Stomach smooth muscle (tissue), 2 donors: ENCODE results near the gene TFAM.

Experiments used
- H3K27ac ChIP-seq: one replicate; pipeline ENCODE4 v1.7.0; 2013; ENCODE audit warnings: mild to moderate bottlenecking, low read length, inconsistent platforms
- H3K27me3 ChIP-seq, 2 donors: one replicate each; pipeline ENCODE4 v1.7.0; 2013; ENCODE audit warnings: low read length in 2 of 2; ENCODE audit not compliant: insufficient read depth in 2 of 2, control insufficient read depth in 1 of 2
- H3K36me3 ChIP-seq, 2 donors: one replicate each; pipeline ENCODE4 v1.7.0; 2013; ENCODE audit warnings: low read length in 2 of 2; ENCODE audit not compliant: control insufficient read depth in 2 of 2, insufficient read depth in 2 of 2
- H3K4me1 ChIP-seq: one replicate; pipeline ENCODE4 v1.7.0; 2013; ENCODE audit warnings: low read length; ENCODE audit not compliant: control insufficient read depth, insufficient read depth
- H3K4me3 ChIP-seq, 2 donors: one replicate each; pipeline ENCODE4 v1.7.0; 2013; ENCODE audit warnings: low read length in 2 of 2
- H3K9ac ChIP-seq, 2 donors: one replicate each; pipeline ENCODE4 v1.7.0; 2013; ENCODE audit warnings: low read length in 2 of 2, mild to moderate bottlenecking in 1 of 2
- H3K9me3 ChIP-seq, 2 donors: one replicate each; pipeline ENCODE4 v1.7.0; 2013; ENCODE audit warnings: low read length in 2 of 2; ENCODE audit not compliant: control insufficient read depth in 2 of 2
- donor health status: healthy.
- donor health status: Pancreatic carcinoma.

The TFAM gene

DNA sequence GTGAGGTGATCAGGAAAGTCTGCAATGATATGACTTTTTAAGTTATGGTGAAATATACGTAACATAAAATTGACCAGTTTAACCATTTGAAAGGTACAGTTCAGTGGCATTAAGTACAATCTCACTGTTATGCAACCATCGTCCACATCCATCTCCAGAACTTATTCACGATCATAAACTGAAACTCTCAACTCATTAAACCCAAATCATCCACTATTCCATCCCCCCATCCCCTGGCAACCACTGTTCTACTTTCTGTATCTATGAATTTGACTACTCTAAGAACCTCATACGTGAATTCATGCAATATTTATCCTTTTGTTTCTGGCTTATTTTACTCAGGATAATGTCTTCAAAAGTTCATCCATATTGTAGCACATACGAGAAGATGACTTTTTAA lies 48.4 kb downstream of the TFAM start:
- no peaks in the 10 kb centered on the region for H3K9me3 ChIP-seq
- no peak overlapping the region for H3K27ac ChIP-seq
- no peak overlapping the region for H3K9ac ChIP-seq
- no peaks in the 10 kb centered on the region for H3K36me3 ChIP-seq
- H3K4me1 ChIP-seq: no peaks in the 10 kb centered on the region
- no peak overlapping the region for H3K4me3 ChIP-seq
- H3K27me3 ChIP-seq: no peaks in the 10 kb centered on the region

DNA sequence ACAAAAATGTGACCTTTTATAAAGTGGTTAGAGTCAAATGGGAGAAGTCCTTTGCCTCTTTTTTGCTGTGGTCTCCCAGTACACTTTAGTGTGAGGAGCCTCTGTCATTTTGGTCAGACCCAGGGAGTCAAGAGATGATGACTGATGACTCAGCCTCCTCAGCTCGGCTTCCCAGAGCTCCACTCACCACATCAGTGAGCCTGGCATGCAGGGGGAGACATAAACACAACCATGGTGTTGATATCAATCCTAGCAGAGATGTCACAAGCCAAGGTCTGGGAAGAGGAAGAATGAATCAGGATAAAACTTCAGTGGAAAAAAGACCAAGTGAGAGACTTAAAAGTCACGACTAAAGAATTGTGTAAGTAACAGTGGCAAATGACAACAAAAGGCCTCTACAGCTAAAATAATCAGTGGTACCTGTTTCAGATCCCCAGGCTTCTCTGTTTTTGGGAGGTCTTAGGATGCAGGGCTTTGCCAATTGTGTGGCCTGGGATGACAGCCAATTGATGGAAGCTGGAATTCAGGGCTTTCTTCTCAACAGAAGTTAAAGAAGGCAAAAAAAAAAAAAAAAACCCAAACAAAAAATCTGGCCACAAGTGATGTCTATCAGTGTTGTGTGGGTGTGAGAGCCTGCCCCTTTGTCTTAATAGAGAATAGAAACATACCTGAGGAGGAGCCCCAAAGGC lies 50.2 kb downstream of the TFAM start:
- no peak overlapping the region for H3K4me3 ChIP-seq
- no peaks in the 10 kb centered on the region for H3K36me3 ChIP-seq
- no peak overlapping the region for H3K9ac ChIP-seq
- no peaks in the 10 kb centered on the region for H3K4me1 ChIP-seq
- no peaks in the 10 kb centered on the region for H3K27me3 ChIP-seq
- no peak overlapping the region for H3K27ac ChIP-seq
- no peaks in the 10 kb centered on the region for H3K9me3 ChIP-seq

DNA sequence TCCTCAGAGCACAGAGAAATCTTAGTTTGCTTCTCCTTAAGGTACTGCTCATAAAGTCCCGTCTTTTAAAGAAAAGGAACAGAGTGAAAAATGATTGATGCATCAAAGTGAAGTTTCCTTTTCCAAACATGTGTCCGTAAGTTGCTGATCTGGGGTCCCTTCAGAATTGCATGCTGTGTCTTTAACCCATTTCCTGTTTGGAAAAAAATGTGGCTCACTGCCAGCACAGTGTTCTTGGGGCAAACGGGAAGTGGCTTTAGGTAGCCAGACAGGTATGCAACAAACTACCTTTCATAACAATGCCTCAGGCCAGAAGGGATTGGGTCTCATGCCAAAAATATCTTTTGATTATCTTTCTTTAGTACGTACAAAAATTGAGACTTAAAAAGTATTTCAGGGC lies 50.9 kb downstream of the TFAM start:
- H3K4me1 ChIP-seq: no peaks in the 10 kb centered on the region
- H3K27ac ChIP-seq: no peak overlapping the region
- no peak overlapping the region for H3K9ac ChIP-seq
- no peaks in the 10 kb centered on the region for H3K27me3 ChIP-seq
- H3K36me3 ChIP-seq: no peaks in the 10 kb centered on the region
- H3K9me3 ChIP-seq: no peaks in the 10 kb centered on the region
- H3K4me3 ChIP-seq: no peak overlapping the region

DNA sequence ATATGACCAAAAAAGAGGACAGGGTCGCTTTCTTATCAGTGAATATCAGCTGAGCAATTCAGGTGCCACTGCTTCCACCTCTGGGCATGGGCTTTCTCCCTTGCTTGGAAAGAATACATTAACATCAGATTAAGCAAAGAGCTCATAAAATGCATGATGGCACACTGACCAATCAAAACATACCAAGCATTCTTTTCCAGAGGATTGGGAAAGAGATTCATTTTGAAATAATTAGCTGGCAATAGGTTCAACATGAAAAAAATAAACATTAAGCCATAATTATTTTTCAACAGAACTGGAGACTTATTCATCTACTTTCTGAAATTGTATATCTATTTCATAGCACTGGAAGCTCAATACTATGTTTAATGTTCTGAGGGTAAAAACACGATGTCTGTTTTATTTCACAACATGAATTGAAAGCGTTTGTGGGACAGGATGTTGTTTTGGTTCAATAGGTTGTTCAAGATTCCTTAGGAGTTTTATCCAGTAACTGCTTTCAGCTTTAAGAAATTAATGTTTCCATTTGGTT lies 53.2 kb downstream of the TFAM start:
- Histone ChIP-seq H3K27ac (no peak overlapping the region), H3K27me3 (no peaks in the 10 kb centered on the region), H3K4me3 (no peak overlapping the region), H3K4me1 (no peaks in the 10 kb centered on the region), H3K36me3 (no peaks in the 10 kb centered on the region), H3K9ac (no peak overlapping the region), H3K9me3 (no peaks in the 10 kb centered on the region)

DNA sequence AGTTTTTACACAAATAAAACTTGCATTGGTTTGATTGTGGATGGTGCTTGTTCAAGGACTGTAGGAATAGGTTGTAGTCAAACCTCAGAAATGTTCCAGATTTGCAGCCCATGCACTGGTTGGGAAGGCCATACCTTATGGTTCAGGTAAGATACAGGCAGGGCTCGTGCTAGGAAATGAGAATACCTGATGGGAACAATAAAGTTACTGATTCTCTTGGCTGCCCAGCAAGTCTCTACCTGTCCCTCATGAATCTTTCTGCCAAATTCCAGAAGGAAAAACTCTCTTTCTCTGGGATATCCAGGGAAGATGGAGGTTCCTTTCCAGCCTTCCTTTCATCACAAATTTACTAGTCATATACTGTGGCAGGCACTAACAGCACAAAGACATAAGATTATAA lies 53.8 kb downstream of the TFAM start:
- no peak overlapping the region for H3K4me3 ChIP-seq
- no peaks in the 10 kb centered on the region for H3K4me1 ChIP-seq
- H3K36me3 ChIP-seq: no peaks in the 10 kb centered on the region
- no peak overlapping the region for H3K9ac ChIP-seq
- no peaks in the 10 kb centered on the region for H3K9me3 ChIP-seq
- no peaks in the 10 kb centered on the region for H3K27me3 ChIP-seq
- no peak overlapping the region for H3K27ac ChIP-seq

DNA sequence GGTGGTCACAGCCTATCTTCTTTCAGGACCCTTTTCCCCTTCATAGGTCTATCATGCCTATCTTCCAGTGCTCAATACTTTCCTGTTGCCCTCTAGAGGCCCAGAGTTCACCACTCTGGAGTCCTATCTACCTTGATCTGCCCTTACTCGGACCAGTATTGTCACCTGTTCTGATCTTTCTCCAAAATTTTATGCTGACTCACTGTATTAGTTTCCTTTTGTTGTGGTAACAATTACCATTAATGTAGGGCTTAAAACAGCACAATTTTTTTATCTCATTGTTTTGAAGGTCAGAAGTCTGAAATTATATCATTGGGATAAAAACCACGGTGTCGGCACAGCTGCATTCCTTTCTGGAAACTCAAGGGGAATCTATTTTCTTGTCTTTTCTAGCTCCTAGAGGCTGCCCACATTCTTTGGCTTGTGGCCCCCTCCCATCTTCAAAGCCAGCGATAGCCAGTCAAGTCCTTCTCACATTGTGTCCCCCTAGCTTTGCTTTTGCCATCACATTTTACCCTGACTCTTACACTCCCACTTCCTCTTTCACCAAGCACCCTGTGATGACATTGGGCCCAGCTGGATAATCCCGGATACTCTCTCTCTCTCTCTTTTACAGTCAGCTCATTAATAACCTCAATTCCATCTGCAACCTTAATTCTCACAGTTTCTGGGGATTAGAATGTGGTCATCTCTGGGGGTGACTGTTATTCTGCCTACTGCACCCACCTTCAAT lies 54.6 kb downstream of the TFAM start:
- no peak overlapping the region for H3K27ac ChIP-seq
- H3K4me1 ChIP-seq: no peaks in the 10 kb centered on the region

DNA sequence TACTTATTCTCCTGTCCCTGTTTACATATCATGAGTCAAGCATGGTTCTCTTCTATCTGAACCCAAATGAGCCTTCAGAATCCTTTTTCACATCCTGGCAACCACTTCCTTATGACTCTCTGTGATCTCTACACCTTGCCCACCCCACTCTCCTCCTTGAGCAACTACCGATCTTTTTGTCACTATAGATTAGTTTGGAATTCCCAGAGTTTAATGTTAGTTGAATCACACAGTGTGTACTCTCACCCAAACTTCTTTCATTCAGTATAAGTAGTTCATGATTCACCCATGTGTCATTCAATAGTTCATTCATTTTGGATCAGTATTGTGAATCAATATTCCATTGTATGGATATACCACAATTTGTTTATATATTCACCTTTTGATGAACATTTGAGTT lies 55.3 kb downstream of the TFAM start:
- no peaks in the 10 kb centered on the region for H3K4me1 ChIP-seq
- no peaks in the 10 kb centered on the region for H3K27me3 ChIP-seq
- no peak overlapping the region for H3K27ac ChIP-seq
- no peak overlapping the region for H3K9ac ChIP-seq
- no peaks in the 10 kb centered on the region for H3K36me3 ChIP-seq
- no peak overlapping the region for H3K4me3 ChIP-seq
- H3K9me3 ChIP-seq: no peaks in the 10 kb centered on the region

More for the DNA sequence above, 54.6 kb downstream of the TFAM start:
- H3K9ac ChIP-seq: no peak overlapping the region
- no peak overlapping the region for H3K4me3 ChIP-seq
- H3K36me3 ChIP-seq: no peaks in the 10 kb centered on the region
- H3K9me3 ChIP-seq: no peaks in the 10 kb centered on the region
- no peaks in the 10 kb centered on the region for H3K27me3 ChIP-seq

DNA sequence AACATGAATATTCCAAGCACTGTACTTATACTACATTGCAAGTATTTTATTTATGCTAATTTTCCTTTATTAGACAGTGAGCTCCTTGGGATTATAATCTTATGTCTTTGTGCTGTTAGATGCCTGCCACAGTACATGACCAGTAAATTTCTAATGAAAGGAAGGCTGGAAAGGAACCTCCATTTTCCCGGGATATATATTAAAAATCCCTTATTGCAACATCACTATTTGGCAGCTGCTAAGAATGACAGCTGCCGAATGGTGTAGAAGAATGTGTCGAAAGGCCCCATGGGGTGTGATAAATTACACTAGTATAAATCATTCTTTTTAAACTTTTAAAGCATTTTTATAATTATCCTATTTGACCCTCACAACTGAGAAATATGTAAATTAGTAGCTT lies 59.1 kb downstream of the TFAM start:
- Histone ChIP-seq H3K9ac (no peak overlapping the region), H3K27me3 (no peaks in the 10 kb centered on the region), H3K4me3 (no peak overlapping the region), H3K9me3 (no peaks in the 10 kb centered on the region), H3K36me3 (no peaks in the 10 kb centered on the region), H3K27ac (no peak overlapping the region), H3K4me1 (no peaks in the 10 kb centered on the region)

DNA sequence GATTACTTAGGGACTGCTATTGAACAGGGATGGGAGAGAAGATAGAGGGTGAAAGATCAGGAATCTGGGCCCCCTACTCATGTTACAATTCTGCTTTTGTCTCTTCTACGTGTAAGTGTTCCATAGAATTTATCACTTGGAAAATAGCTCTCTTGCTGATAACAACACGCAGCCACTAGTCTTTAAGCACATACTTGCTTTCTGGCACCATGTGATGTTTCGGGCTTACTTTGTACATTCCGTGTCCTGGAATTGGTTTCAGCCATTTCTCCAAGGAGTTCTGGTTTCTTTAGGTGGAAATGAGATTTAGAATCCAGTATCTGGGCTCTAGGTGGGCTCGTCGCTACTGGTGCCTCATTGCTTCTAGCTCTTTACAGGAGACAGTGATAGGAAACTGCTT lies 59.7 kb downstream of the TFAM start:
- Histone ChIP-seq H3K9ac (no peak overlapping the region), H3K9me3 (no peaks in the 10 kb centered on the region), H3K27me3 (no peaks in the 10 kb centered on the region), H3K36me3 (no peaks in the 10 kb centered on the region), H3K27ac (no peak overlapping the region), H3K4me1 (no peaks in the 10 kb centered on the region), H3K4me3 (no peak overlapping the region)

DNA sequence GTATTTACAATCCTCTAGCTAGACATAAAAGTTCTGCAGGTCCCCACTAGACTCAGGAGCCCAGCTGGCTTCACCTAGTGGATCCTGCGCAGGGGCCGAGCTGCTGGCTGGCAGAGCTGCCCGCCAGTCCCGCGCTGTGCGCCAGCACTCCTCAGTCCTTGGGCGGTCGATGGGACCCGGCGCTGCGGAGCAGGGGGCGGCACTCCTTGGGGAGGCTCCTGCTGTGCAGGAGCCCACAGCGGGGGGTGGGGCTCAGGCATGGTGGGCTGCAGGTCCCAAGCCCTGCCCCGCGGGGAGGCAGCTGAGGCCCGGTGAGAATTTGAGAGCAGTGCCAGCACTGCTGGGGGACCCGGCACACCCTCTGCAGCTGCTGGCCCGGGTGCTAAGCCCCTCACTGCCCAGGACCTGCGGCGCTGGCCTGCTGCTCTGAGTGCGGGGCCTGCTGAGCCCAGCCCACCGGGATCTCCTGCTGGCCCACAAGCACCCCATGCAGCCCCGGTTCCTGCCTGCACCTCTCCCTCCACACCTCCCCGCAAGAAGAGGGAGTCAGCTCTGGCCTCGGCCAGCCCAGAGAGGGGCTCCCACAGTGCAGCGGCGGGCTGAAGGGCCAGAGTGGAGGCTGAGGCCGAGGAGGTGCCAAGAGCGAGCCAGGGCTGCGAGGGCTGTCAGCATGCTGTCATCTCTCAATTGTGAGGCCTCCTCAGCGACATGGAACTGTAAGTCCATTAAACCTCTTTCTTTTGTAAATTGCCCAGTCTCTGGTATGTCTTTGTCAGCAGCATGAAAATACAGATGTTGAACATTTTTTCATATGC lies 63.1 kb downstream of the TFAM start:
- Histone ChIP-seq H3K9me3 (no peaks in the 10 kb centered on the region), H3K9ac (no peak overlapping the region), H3K4me1 (no peaks in the 10 kb centered on the region), H3K36me3 (no peaks in the 10 kb centered on the region), H3K4me3 (no peak overlapping the region), H3K27me3 (no peaks in the 10 kb centered on the region), H3K27ac (no peak overlapping the region)
